GM12872 (cell line): ENCODE data around the gene TP53BP2.

Experiments
- TF ChIP-seq, protein P1 (sequence below): IDR thresholded peaks from 3 replicates; pipeline ENCODE4 v1.5.1; 2011; ENCODE audit warnings: low read depth, mild to moderate bottlenecking, low read length, moderate library complexity; ENCODE audit not compliant: insufficient read depth

Gene TP53BP2

GRCh38 chr1:223770621-223771315 lies 75.0 kb downstream of the TP53BP2 start:
- TF ChIP-seq, protein P1, sequence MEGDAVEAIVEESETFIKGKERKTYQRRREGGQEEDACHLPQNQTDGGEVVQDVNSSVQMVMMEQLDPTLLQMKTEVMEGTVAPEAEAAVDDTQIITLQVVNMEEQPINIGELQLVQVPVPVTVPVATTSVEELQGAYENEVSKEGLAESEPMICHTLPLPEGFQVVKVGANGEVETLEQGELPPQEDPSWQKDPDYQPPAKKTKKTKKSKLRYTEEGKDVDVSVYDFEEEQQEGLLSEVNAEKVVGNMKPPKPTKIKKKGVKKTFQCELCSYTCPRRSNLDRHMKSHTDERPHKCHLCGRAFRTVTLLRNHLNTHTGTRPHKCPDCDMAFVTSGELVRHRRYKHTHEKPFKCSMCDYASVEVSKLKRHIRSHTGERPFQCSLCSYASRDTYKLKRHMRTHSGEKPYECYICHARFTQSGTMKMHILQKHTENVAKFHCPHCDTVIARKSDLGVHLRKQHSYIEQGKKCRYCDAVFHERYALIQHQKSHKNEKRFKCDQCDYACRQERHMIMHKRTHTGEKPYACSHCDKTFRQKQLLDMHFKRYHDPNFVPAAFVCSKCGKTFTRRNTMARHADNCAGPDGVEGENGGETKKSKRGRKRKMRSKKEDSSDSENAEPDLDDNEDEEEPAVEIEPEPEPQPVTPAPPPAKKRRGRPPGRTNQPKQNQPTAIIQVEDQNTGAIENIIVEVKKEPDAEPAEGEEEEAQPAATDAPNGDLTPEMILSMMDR = no peak

GRCh38 chr1:223765719-223766340 lies 79.9 kb downstream of the TP53BP2 start:
- TF ChIP-seq, protein P1 = no peak

DNA sequence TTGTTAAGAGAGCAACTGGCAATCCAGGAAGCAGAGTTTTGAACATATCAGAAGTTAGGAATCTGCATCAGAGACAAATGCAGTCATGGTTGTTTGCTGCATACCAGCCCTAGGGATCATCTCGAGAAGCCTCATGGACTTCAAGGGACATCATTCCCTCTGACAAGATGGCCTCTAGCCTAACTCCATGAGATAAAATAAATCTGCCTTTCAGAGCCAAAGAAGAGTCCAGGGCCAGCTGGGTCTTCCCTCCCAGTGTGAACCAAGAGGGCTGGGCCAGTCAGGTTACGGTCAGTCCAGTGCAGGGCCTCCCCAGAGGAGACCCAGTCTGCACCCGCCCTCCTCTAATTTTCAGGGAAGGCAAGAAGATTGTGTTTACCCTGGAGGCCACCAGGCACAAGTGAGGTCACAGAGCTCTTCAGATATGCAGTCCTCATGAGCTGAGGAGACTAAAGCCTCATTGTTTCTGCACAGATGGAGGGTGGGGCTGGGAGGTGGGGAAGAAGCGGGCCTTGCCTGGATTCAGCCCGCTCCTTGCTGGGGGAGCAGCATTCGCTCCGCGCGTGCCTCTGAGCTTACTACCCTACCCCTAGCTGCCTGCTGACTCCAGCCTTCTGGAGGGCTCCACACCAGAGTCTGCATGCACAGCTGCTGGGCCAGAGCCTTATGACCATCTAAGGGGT lies 80.6 kb downstream of the TP53BP2 start:
- TF ChIP-seq, protein P1 = no peak

- TF ChIP-seq, protein P1 = no peak
Observed at GRCh38 chr1:223763881-223764280, 81.9 kb downstream of the TP53BP2 start.

DNA sequence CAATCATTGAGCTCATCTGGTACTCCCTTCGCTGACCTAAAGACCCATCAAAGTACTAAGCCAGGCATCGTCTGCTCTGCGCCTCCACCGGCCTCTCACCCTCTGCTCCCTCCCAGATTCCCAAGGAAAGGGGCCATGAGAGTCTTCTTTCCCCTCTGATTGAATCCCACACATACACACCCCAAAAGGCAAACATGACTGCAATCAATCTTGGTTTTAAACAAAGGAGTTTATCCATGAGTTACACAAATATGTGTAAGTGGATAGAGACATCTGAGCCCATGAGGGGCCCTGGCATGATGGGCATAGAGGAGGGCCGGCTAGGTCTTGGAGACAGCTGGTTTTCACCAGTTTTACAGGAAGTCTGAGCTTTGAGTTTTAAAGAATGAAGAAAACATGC lies 82.5 kb downstream of the TP53BP2 start:
- TF ChIP-seq, protein P1 = no peak

GRCh38 chr1:223761411-223761810 lies 84.3 kb downstream of the TP53BP2 start:
- TF ChIP-seq, protein P1 = no peak

DNA sequence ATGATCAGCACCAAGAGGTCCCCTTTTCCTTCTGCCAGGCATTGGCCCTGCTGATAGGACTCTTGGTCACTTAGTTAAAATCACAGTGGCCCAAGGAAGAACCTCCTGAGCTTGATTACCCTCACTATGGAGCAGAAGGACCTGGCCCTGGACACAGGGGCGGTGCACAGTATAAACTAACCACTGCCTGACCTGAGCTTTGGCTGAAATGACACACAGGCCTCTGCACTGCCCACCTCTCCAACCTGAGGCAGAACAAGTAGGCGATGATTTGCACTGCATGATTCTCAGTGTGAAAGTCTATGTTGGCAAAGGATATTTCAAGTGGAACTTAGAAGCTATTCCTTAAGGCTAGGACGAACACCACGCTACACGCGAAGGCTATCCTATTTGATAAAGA lies 84.9 kb downstream of the TP53BP2 start:
- TF ChIP-seq, protein P1 = no peak
